Measurements from ENCODE around the gene U2AF2. TPM values are rescaled to one million over a fixed set of nuclear protein-coding genes. Genes with fewer than 3 reads are reported as not detected.

The U2AF2 gene
- total RNA-seq, 1 experiment from 2014 or later: 343 TPM

DNA sequence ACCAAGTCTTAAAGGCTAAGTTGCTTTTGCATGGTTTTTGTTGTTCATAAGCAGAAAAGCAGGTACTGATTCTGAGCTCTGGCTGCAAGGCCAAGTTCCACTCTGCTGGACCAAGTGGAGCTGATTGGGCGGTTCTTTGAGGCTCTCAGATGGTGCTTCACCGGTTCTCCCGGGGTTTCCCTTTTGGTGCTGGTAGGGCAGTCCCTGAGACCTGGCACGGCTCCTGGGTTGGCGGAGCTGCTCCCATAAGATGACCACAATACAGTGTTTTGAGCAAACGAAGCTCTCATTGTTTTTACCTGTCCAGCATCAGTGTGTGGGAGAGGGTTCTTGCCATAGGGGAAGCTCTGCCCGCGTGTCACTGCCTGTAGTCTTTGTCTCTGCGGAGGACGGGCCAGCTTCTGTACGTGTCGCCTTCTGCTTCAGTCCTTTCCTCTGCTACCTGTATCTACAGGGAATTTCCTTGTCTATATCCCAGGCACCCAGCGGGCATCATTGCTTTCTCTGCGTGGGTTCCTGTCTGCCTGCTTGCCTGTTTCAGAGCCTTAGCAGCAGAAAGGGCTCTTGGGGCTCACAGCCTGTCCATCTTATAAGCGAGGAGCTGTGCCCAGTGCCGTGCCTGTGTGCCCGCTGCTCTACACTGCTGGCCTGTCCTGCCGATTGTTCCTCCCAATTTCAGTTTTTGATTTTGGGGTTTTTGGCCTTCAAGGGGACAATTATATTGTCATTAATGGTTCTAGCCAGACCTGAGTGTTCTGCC, 2.3 kb downstream of the U2AF2 start:
- Histone ChIP-seq H2AFZ (ENCODE audit: low read length) (no peak overlapping the region), H3K4me1 (ENCODE audit: insufficient read depth, low read length) (peaks cover 12% of the 10 kb centered on the region), H3K9ac (ENCODE audit: low read length) (peak overlapping the region; percentile 99), H4K20me1 (ENCODE audit: low read length) (peaks cover 50% of the 10 kb centered on the region), H3K4me3 (ENCODE audit: low read length) (peak overlapping the region; percentile 88), H3K9me2 (replicated peaks; ENCODE audit: low read length) (no peaks in the 10 kb centered on the region), H3K4me2 (ENCODE audit: low read length) (peak overlapping the region; percentile 93), H3F3A (ENCODE audit: low read length, unreplicated experiment) (no peaks in the 10 kb centered on the region), H3K27me3 (ENCODE audit: low read length) (no peaks in the 10 kb centered on the region), H3K36me3 (ENCODE audit: low read depth, low read length) (peaks cover 47% of the 10 kb centered on the region), H3K27ac (ENCODE audit: low read length) (no peak overlapping the region), H3K79me2 (ENCODE audit: low read length) (peaks cover 73% of the 10 kb centered on the region), H3K9me3 (ENCODE audit: low read length) (no peaks in the 10 kb centered on the region)
- BruUV-seq (replicated peaks): no TSS peak
- intact Hi-C loops (cut with micrococcal nuclease): loop anchor here (2.0 kb wide), 1 partner anchor 14 kb away; no protein-coding TSS in a partner anchor
- ChIA-PET POLR2A (ENCODE audit: unreplicated experiment) (interaction anchor here (0.6 kb wide), 1 partner anchor 195 kb away, joined by 4 read pairs; no protein-coding TSS in a partner anchor), CTCF (interaction anchor here (1.0 to 1.3 kb wide), 2 partner anchors 10 to 14 kb away, joined by 3 to 7 read pairs; no protein-coding TSS in a partner anchor)
- TF ChIP-seq EZH2 (IDR thresholded peaks at IDR 0.05; ENCODE audit: low read length, unreplicated experiment) (no peak), EZH2phosphoT487 (IDR thresholded peaks at IDR 0.05; ENCODE audit: borderline replicate concordance, low read length) (no peak)
- TF ChIP-seq, protein P1, sequence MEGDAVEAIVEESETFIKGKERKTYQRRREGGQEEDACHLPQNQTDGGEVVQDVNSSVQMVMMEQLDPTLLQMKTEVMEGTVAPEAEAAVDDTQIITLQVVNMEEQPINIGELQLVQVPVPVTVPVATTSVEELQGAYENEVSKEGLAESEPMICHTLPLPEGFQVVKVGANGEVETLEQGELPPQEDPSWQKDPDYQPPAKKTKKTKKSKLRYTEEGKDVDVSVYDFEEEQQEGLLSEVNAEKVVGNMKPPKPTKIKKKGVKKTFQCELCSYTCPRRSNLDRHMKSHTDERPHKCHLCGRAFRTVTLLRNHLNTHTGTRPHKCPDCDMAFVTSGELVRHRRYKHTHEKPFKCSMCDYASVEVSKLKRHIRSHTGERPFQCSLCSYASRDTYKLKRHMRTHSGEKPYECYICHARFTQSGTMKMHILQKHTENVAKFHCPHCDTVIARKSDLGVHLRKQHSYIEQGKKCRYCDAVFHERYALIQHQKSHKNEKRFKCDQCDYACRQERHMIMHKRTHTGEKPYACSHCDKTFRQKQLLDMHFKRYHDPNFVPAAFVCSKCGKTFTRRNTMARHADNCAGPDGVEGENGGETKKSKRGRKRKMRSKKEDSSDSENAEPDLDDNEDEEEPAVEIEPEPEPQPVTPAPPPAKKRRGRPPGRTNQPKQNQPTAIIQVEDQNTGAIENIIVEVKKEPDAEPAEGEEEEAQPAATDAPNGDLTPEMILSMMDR (conservative IDR thresholded peaks at IDR 0.05; ENCODE audit: low read depth, low read length): no peak
- peak; percentile 51 for DNase-seq
- no peak for ATAC-seq

DNA sequence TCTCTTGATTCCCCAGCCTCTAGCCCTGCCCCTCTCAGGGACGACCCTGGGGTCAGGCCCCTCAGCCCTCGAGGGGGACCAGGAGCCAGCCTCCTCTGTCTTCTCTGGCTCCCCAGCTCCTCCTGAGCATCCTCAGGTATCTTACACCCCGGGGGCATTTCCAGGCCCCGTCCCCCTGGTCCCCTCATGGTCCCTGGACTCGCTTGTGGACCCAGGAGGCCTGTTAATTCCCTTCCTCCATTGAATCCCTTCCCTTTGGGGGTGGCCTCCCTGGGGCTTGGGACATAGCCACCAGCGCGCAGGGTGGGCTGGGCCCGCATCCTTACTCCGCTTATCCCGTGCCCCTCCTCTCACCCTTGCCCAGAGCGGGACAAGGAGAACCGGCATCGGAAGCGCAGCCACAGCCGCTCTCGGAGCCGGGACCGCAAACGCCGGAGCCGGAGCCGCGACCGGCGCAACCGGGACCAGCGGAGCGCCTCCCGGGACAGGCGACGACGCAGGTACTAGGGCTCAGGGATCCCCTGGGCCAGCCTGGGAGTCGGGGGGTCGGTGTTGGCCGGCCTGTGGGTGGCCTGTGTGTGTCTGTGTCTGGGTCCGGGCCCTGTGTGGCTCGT, 4.1 kb downstream of the U2AF2 start:
- H3K27me3 ChIP-seq (ENCODE audit: low read length): no peaks in the 10 kb centered on the region
- peaks cover 64% of the 10 kb centered on the region for H3K36me3 ChIP-seq (ENCODE audit: low read depth, low read length)
- CTCF ChIA-PET: no interaction called here
- H3K27ac ChIP-seq (ENCODE audit: low read length): no peak overlapping the region
- no peak for DNase-seq
- H3K79me2 ChIP-seq (ENCODE audit: low read length): peaks cover 90% of the 10 kb centered on the region
- no TSS peak for BruUV-seq (replicated peaks)
- peaks cover 12% of the 10 kb centered on the region for H3K4me1 ChIP-seq (ENCODE audit: insufficient read depth, low read length)
- peaks cover 66% of the 10 kb centered on the region for H4K20me1 ChIP-seq (ENCODE audit: low read length)
- peak overlapping the region; percentile 93; the same call in 1 of the 2 replicates for H3K4me2 ChIP-seq (ENCODE audit: low read length)
- intact Hi-C loops (cut with micrococcal nuclease): no loop called here
- ATAC-seq: no peak
- TF ChIP-seq, protein P1 (conservative IDR thresholded peaks at IDR 0.05; ENCODE audit: low read depth, low read length): no peak
- H3K9me2 ChIP-seq (replicated peaks; ENCODE audit: low read length): no peaks in the 10 kb centered on the region
- H3K9ac ChIP-seq (ENCODE audit: low read length): no peak overlapping the region
- H3K9me3 ChIP-seq (ENCODE audit: low read length): no peaks in the 10 kb centered on the region
- no peaks in the 10 kb centered on the region for H3F3A ChIP-seq (ENCODE audit: low read length, unreplicated experiment)
- H2AFZ ChIP-seq (ENCODE audit: low read length): no peak overlapping the region
- no peak overlapping the region for H3K4me3 ChIP-seq (ENCODE audit: low read length)
- POLR2A ChIA-PET (ENCODE audit: unreplicated experiment): no interaction called here

DNA sequence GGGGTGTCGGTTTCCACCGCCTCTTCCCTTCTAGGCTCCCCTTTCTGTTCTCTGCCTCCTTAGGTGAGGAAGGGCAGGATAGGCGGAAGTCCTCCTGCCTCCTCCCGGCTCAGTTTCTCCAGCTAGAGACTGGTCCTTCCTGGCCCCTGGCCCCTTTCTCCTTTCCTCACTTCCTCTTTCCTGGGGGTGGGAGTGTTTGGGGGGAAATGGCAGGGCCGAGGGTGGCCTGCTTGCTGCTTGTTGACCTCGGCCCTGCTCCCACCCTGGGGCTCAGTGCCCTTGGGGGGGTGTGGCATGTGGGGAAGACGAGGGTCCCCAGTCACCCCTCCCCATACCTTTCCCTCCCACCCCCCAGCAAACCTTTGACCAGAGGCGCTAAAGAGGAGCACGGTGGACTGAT, 5.0 kb downstream of the U2AF2 start:
- Histone ChIP-seq H3K27ac (ENCODE audit: low read length) (no peak overlapping the region), H3K36me3 (ENCODE audit: low read depth, low read length) (peaks cover 71% of the 10 kb centered on the region), H3K4me3 (ENCODE audit: low read length) (no peak overlapping the region), H3K4me1 (ENCODE audit: insufficient read depth, low read length) (peaks cover 12% of the 10 kb centered on the region), H3F3A (ENCODE audit: low read length, unreplicated experiment) (no peaks in the 10 kb centered on the region), H3K9ac (ENCODE audit: low read length) (no peak overlapping the region), H3K79me2 (ENCODE audit: low read length) (peaks cover 99% of the 10 kb centered on the region), H3K9me3 (ENCODE audit: low read length) (no peaks in the 10 kb centered on the region), H2AFZ (ENCODE audit: low read length) (no peak overlapping the region), H3K9me2 (replicated peaks; ENCODE audit: low read length) (no peaks in the 10 kb centered on the region), H3K4me2 (ENCODE audit: low read length) (no peak overlapping the region), H3K27me3 (ENCODE audit: low read length) (no peaks in the 10 kb centered on the region), H4K20me1 (ENCODE audit: low read length) (peaks cover 71% of the 10 kb centered on the region)
- ATAC-seq (no peak), DNase-seq (no peak)
- POLR2A ChIA-PET (ENCODE audit: unreplicated experiment): no interaction called here
- BruUV-seq (replicated peaks): no TSS peak
- intact Hi-C loops (cut with micrococcal nuclease): no loop called here
- no peak for TF ChIP-seq EZH2 (IDR thresholded peaks at IDR 0.05; ENCODE audit: low read length, unreplicated experiment)
- TF ChIP-seq EZH2phosphoT487 (IDR thresholded peaks at IDR 0.05; ENCODE audit: borderline replicate concordance, low read length): no peak
- TF ChIP-seq, protein P1 (conservative IDR thresholded peaks at IDR 0.05; ENCODE audit: low read depth, low read length): no peak
- CTCF ChIA-PET: no interaction called here
